GM13977 (cell line): Measurements from ENCODE around the gene HP.

ENCODE experiments used
- DNase-seq: peaks from one replicate; pipeline ENCODE4 v3.0.0; 2012; ENCODE audit warnings: low spot score
- CTCF ChIP-seq: IDR thresholded peaks from 2 replicates; pipeline ENCODE4 v1.5.1; 2012; ENCODE audit warnings: mild to moderate bottlenecking, control low read depth; ENCODE audit not compliant: insufficient read depth; ENCODE audit errors: extremely low read depth, missing control alignments
- in situ Hi-C: fragments of 300-500 bp; cut with MboI; formaldehyde crosslinking; loops from one replicate; pipeline ENCODE4 v1.12.0; 2022; ENCODE audit warnings: low sequenced_read_pairs, low pct_unique_long_range_greater_than_20kb, mixed read lengths, inconsistent platforms; ENCODE audit not compliant: unreplicated experiment

The HP gene

DNA sequence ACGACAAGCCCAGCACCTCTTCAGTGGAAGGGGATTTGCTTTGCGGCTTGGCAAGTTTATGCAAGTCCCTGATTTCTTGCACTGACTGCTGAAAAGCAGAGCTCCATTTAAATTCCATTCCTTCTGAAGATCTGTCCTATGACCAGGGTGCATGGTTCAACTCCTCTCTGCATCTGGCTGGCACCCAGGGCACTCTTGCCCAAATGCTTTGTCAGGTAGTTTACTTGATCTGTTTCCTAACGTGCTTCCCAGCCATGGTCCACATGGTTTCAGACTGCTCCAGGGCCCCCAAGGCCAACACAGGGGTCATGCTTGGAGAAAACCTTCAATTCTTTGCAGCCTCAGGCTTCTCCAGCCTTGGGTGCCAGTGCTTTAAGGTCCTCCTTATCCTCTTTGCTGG, 11.2 kb upstream of the HP start:
- TF ChIP-seq CTCF = no peak
- in situ Hi-C loops = no loop called here
- no peak for DNase-seq

GRCh38 chr16:72043539-72043938, 10.8 kb upstream of the HP start:
- in situ Hi-C loops = no loop called here
- DNase-seq = no peak
- TF ChIP-seq CTCF = no peak

DNA sequence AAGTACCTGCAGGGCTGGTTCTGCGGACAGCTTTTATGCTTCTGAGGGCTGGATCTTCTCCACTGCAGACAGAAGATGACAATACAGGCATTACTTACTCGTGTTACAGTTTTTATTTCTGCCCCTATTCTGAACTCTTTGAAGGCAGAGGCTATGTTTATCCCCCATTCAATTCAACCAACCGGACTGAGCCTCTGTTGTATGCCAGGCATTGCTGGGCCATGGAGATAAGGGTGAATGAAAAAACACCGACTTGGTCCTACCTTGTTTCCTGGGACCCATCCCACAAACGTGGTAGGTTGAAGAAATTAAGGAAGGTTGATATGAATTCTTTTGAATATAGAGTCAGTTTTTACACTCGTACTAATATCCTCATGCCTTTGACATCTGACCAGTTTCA, 10.0 kb upstream of the HP start:
- in situ Hi-C loops = no loop called here
- no peak for TF ChIP-seq CTCF
- DNase-seq = no peak

- no peak for DNase-seq
- TF ChIP-seq CTCF = no peak
- in situ Hi-C loops = no loop called here
Observed at GRCh38 chr16:72044825-72045359, 9.4 kb upstream of the HP start.

DNA sequence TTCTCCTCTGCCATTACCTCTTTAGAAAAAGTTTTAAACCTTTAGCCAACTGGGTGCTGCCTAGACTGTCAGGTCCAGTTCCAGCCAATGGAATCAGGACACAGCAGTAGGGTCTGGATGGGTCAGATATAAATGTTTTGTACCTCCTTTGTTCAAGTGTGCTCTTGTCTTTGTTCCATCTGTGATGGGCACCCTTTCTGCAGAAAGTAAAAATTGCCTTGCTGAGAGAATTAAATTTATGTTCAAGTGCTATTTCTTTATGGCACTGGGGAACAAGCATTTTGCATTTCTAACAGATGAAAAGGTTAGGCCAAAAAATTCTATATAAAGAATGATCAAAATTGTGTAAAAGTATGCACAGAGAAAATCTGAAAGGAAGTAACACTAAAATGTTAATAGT, 5.2 kb upstream of the HP start:
- in situ Hi-C loops = no loop called here
- no peak for DNase-seq
- TF ChIP-seq CTCF = no peak

GRCh38 chr16:72050769-72051464, 3.4 kb upstream of the HP start:
- DNase-seq = no peak
- in situ Hi-C loops = no loop called here
- TF ChIP-seq CTCF = no peak

DNA sequence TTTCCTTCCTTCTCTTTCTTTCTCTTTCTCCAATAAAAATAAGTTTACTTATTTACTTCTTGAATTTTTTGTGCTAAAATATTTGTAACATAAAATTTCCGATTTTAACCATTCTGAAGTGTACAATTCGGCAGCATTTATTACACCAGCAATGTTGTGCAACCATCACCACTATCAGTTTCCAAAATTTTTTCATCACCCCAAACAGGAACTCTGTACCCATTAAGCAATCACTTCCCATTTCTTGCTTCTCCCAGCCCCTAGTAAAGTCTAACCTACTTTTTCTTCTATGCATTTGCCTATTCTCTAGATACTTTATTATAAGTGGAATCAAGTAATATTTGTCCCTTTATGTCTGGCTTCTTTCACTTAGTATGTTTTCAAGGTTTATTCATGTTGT, 2.5 kb upstream of the HP start:
- in situ Hi-C loops = no loop called here
- DNase-seq = no peak
- TF ChIP-seq CTCF = no peak
